Heart right ventricle (tissue), 16 donors: ENCODE measurements around the gene SUPT7L. TPM values are rescaled to one million over a fixed set of nuclear protein-coding genes. Genes with fewer than 3 reads are reported as not detected.
A peak's percentile ranks its signal among the peaks of the same experiment; 100 is the strongest.
"Not testable (repeated sequence)": the region's sequence is repeated elsewhere in the genome, so short reads cannot be mapped to it uniquely, and the experiment has no call there.

Source experiments
- ATAC-seq, 8 donors: fragments of 200-7000 bp; cut with Tn5 transposase; one replicate each; pipeline ENCODE4 v1.9.1; 2020; ENCODE audit warnings: mild to moderate bottlenecking in 8 of 8, moderate library complexity in 8 of 8, moderate number of reproducible peaks in 1 of 8
- DNase-seq, 2 donors: peaks; one replicate each; pipeline ENCODE4 v3.0.0-alpha.2; 2020
- H3K27ac ChIP-seq, 10 donors: fragments of 200-600 bp; sonication (generic) in 2 of 10; one replicate each; pipeline versions ENCODE4 v1.5.0 to v1.8.0; 2020 to 2022; ENCODE audit warnings: mild to moderate bottlenecking in 3 of 10
- H3K27me3 ChIP-seq, 7 donors: fragments of 200-600 bp; one replicate each; pipeline ENCODE4 v1.8.0; 2021 to 2022; ENCODE audit warnings: mild to moderate bottlenecking in 2 of 7
- H3K36me3 ChIP-seq, 9 donors: fragments of 200-600 bp; sonication (generic) in 1 of 9; one replicate each; pipeline versions ENCODE4 v1.5.0 to v1.8.0; 2020 to 2022; ENCODE audit warnings: mild to moderate bottlenecking in 2 of 9
- H3K4me1 ChIP-seq, 9 donors: fragments of 200-600 bp; sonication (generic) in 1 of 9; one replicate each; pipeline versions ENCODE4 v1.5.0 to v1.8.0; 2020 to 2022; ENCODE audit warnings: mild to moderate bottlenecking in 4 of 9
- H3K4me3 ChIP-seq, 10 donors: fragments of 200-600 bp; sonication (generic) in 2 of 10; one replicate each; pipeline versions ENCODE4 v1.5.0 to v1.8.0; 2020 to 2022; ENCODE audit warnings: mild to moderate bottlenecking in 7 of 10, moderate library complexity in 2 of 10
- H3K9me3 ChIP-seq, 11 donors: fragments of 200-600 bp in 10 of 11; sonication (generic) in 2 of 11; one replicate each; pipeline versions ENCODE4 v1.5.0 to v1.8.0; 2013 to 2022; ENCODE audit warnings: mild to moderate bottlenecking in 2 of 11, control low read depth in 1 of 11, moderate library complexity in 1 of 11
- CTCF ChIP-seq, 9 donors: fragments of 200-600 bp; sonication (generic) in 2 of 9; IDR thresholded peaks; one replicate each; pipeline versions ENCODE4 v1.5.0 to v1.8.0; 2021 to 2022; ENCODE audit warnings: antibody characterized with exemption in 9 of 9, mild to moderate bottlenecking in 5 of 9, moderate library complexity in 1 of 9
- WGBS, 2 donors: extraction: QIAGEN DNeasy Blood & Tissue Kit; methylation state at CpG; one replicate each; pipeline ENCODE4 v1.1.7; 2013; ENCODE audit warnings: inconsistent platforms in 1 of 2; 5-methylcytosine and 5-hydroxymethylcytosine counted together
- intact Hi-C, 10 donors: fragments of 100-400 bp; cut with DNase I; formaldehyde crosslinking; loops; one replicate each; pipeline versions ENCODE4 v1.11.1 to v1.14.2; 2022
- polyA plus RNA-seq, 2 donors: library from polyadenylated mRNA; stranded (reverse); fragments of 200-250 nt; gene quantifications; one replicate each; pipeline ENCODE4 v1.2.3, GENCODE V29; 2013
- total RNA-seq, 10 donors: library from RNA; stranded (reverse); fragmentation: NEBNext Ultra II Directional in 3 of 10; extraction: Animal tissue kit (Norgen Biotek cat#: 25700) in 3 of 10; gene quantifications; one replicate each; pipeline versions ENCODE4 v1.2.1 to v1.2.4, GENCODE V29; 2021 to 2023
- donor health status: Arrhythmogenic right ventricular cardiomyopathy.
- donor health status: ischemic (EF 13 %, LVEDD 7.1; RV severe dilation, severe dysfunction).
- donor health status: healthy with polysubstance abuse.
- donor health status: DM: no; HTN: yes; CAD: no.
- donor health status: DM: no; HTN: no; CAD: no.
- donor health status: ischemic (EF 25% LVEDD 6.9; RV normal size, moderate dysfunction).
- donor health status: ischemic (EF 25% LVEDD 5.7; RV mildly dilated, moderate dysfunction).
- donor health status: healthy.
- donor health status: DM: yes; HTN: yes; CAD: no.
- donor health status: Ischemic cardiomyopathy.
- donor health status: ischemic (EF 35%, LVEDD 5.7; RV mildly dilated, moderate dysfunction).
- donor health status: nonischemic (EF 11% LVEDD 7.7; RV severe dilation, severe dysfunction).
- donor health status: DM: yes; HTN: yes; CAD: no.
- donor health status: PGD.
- donor health status: ischemic (EF 29% LVEDD 5.4; RV normal size, mild dysfunction).
- donor health status: nonischemic (EF 23%, LVEDD 6.1; RV moderate dilation, normal function).

SUPT7L gene
- total and polyA plus RNA-seq, 12 donors = 18.4 to 42.3 (median 26.0) TPM

GRCh38 chr2:27683390-27684071, 20.1 kb upstream of the SUPT7L start:
- no peaks in the 10 kb centered on the region for H3K9me3 ChIP-seq
- TF ChIP-seq CTCF (IDR thresholded peaks at IDR 0.05) = peak; percentile 85 to 99 (median 97)
- intact Hi-C loops = loop anchor here in 2 of 10 donors (2.0 to 5.0 kb wide), 2 partner anchors 764 to 767 kb away; no protein-coding TSS in a partner anchor
- H3K36me3 ChIP-seq = peaks cover 0 to 98% (median 41%) of the 10 kb centered on the region in 9 donors
- 43 to 46% methylated on average over 9 of the region's 9 CpGs for WGBS, 2 donors
- no peaks in the 10 kb centered on the region for H3K27me3 ChIP-seq
- peak overlapping the region in 1 of 10 donors; percentile 55 for H3K27ac ChIP-seq
- peak; percentile 61 to 88 (median 80) for ATAC-seq
- H3K4me1 ChIP-seq = peaks cover 0 to 22% (median 0%) of the 10 kb centered on the region in 9 donors
- DNase-seq = peak; percentile 20 to 89
- H3K4me3 ChIP-seq = no peak overlapping the region

- peak overlapping the region in 2 of 10 donors; percentile 12 to 57 for H3K27ac ChIP-seq
Observed at GRCh38 chr2:27682334-27682771, 18.9 kb upstream of the SUPT7L start.

GRCh38 chr2:27681841-27682240, 18.4 kb upstream of the SUPT7L start:
- DNase-seq (no peak), ATAC-seq (no peak)
- Histone ChIP-seq H3K9me3 (no peaks in the 10 kb centered on the region), H3K27ac (peak overlapping the region in 2 of 10 donors; percentile 12 to 57), H3K4me3 (no peak overlapping the region), H3K27me3 (no peaks in the 10 kb centered on the region), H3K36me3 (peaks cover 0 to 98% (median 48%) of the 10 kb centered on the region in 9 donors), H3K4me1 (peaks cover 0 to 22% (median 0%) of the 10 kb centered on the region in 9 donors)
- no peak for TF ChIP-seq CTCF (IDR thresholded peaks at IDR 0.05)
- WGBS, 2 donors = 52 to 67% methylated on average over 1 of the region's 1 CpG
- intact Hi-C loops = loop anchor here in 2 of 10 donors (2.0 to 5.0 kb wide), 2 partner anchors 765 to 769 kb away; no protein-coding TSS in a partner anchor

More at GRCh38 chr2:27682334-27682771, 18.9 kb upstream of the SUPT7L start:
- not testable (repeated sequence) for H3K4me3 ChIP-seq, DNase-seq, H3K9me3 ChIP-seq, H3K27me3 ChIP-seq
- H3K36me3 ChIP-seq = peaks cover 0 to 98% (median 46%) of the 10 kb centered on the region in 9 donors
- ATAC-seq = peak in 1 of 8 donors; percentile 47
- H3K4me1 ChIP-seq = peaks cover 0 to 22% (median 0%) of the 10 kb centered on the region in 9 donors
- intact Hi-C loops = loop anchor here in 2 of 10 donors (2.0 to 5.0 kb wide), 2 partner anchors 765 to 768 kb away; no protein-coding TSS in a partner anchor
- 84 to 92% methylated on average over 7 of the region's 7 CpGs for WGBS, 2 donors

- DNase-seq (no peak), ATAC-seq (no peak)
- no peak for TF ChIP-seq CTCF (IDR thresholded peaks at IDR 0.05)
- Histone ChIP-seq H3K4me3 (no peak overlapping the region), H3K36me3 (peaks cover 0 to 98% (median 44%) of the 10 kb centered on the region in 9 donors), H3K27ac (peak overlapping the region in 1 of 10 donors; percentile 57), H3K27me3 (no peaks in the 10 kb centered on the region), H3K4me1 (peaks cover 0 to 22% (median 0%) of the 10 kb centered on the region in 9 donors), H3K9me3 (no peaks in the 10 kb centered on the region)
- intact Hi-C loops = loop anchor here in 1 of 10 donors (5.0 kb wide), 1 partner anchor 767 kb away; no protein-coding TSS in a partner anchor
- WGBS, 2 donors = 79 to 86% methylated on average over 2 of the region's 2 CpGs
Observed at GRCh38 chr2:27680571-27680970, 17.2 kb upstream of the SUPT7L start.
